HFFc6 (cell line): ENCODE data around the gene TMEM245. TPM values are rescaled to one million over a fixed set of nuclear protein-coding genes. Genes with fewer than 3 reads are reported as not detected.
"Not testable (repeated sequence)": the region's sequence is repeated elsewhere in the genome, so short reads cannot be mapped to it uniquely, and the experiment has no call there.

ENCODE experiments used
- DNase-seq: peaks from one replicate; pipeline ENCODE4 v3.0.0-alpha.2; 2018
- H3K27ac Mint-ChIP-seq: 2 replicates; pipeline ENCODE4 v1.8.0; 2020; ENCODE audit warnings: mild to moderate bottlenecking, mixed read lengths
- H3K27me3 Mint-ChIP-seq: 2 replicates; pipeline ENCODE4 v1.8.0; 2021; ENCODE audit warnings: mild to moderate bottlenecking, moderate library complexity, mixed read lengths; ENCODE audit not compliant: insufficient read depth
- H3K36me3 Mint-ChIP-seq: 2 replicates; pipeline ENCODE4 v1.8.0; 2021; ENCODE audit warnings: low read depth, mixed read lengths
- H3K4me1 Mint-ChIP-seq: 2 replicates; pipeline ENCODE4 v1.8.0; 2020; ENCODE audit warnings: low read depth, mixed read lengths
- H3K4me3 Mint-ChIP-seq: 2 replicates; pipeline ENCODE4 v1.8.0; 2020; ENCODE audit warnings: mild to moderate bottlenecking, moderate library complexity, mixed read lengths
- H3K9me3 Mint-ChIP-seq: 2 replicates; pipeline ENCODE4 v1.8.0; 2020; ENCODE audit warnings: mild to moderate bottlenecking, mixed read lengths
- total RNA-seq, 6 experiments: library from RNA; stranded (reverse); fragmentation: NEBNext Ultra II Directional; extraction: Animal tissue kit (Norgen Biotek cat#: 25700); gene quantifications; 2 replicates in 1 of 6; 3 replicates in 5 of 6; pipeline ENCODE4 v1.2.3, GENCODE V29; 2021
- TF ChIP-seq, protein P1 (sequence below): fragments of 200-600 bp; sonication (generic); IDR thresholded peaks from 2 replicates; pipeline ENCODE4 v1.5.0; 2021; ENCODE audit warnings: antibody characterized with exemption, mild to moderate bottlenecking

Gene TMEM245
- total RNA-seq, 6 experiments from 2014 or later: 52.1 to 61.8 (median 57.4) TPM

DNA sequence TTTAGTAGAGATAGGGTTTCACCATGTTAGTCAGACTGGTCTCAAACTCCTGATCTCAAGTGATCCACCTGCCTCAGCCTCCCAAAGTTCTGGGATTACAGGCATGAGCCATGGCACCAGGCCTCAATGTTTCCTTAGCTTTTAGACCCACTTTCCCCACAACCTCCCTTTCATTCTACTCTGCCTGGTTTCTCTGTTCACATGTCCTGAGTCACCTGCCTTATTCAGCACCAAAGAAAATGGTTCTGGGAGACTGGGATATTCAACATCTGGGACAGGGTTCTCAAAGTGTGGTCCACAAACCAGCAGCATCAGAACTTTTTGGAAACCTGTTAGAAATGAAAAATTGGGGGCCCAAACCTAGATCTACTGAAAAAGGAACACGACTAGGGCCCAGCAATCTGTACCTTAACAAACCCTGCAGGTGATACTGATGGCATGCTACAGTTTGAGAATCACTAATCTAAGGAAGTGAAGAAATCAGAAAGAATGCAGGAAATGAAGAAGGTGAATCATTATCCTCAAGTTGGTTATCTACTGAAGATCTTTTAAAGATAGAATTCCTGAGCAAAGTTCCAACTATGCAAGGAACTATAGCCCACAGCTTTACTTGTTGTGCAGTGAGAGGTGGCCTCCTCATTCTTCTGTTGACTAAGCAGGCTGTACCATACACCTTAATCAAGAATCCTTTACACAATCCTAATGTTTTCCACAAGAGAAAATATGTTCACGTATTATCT lies 54.6 kb downstream of the TMEM245 start:
- H3K27ac Mint-ChIP-seq: peak overlapping the region; percentile 82
- peaks cover 20% of the 10 kb centered on the region for H3K36me3 Mint-ChIP-seq
- peak; percentile 74 for DNase-seq
- peak overlapping the region; percentile 46 for H3K4me3 Mint-ChIP-seq
- H3K9me3 Mint-ChIP-seq: no peaks in the 10 kb centered on the region
- TF ChIP-seq, protein P1, sequence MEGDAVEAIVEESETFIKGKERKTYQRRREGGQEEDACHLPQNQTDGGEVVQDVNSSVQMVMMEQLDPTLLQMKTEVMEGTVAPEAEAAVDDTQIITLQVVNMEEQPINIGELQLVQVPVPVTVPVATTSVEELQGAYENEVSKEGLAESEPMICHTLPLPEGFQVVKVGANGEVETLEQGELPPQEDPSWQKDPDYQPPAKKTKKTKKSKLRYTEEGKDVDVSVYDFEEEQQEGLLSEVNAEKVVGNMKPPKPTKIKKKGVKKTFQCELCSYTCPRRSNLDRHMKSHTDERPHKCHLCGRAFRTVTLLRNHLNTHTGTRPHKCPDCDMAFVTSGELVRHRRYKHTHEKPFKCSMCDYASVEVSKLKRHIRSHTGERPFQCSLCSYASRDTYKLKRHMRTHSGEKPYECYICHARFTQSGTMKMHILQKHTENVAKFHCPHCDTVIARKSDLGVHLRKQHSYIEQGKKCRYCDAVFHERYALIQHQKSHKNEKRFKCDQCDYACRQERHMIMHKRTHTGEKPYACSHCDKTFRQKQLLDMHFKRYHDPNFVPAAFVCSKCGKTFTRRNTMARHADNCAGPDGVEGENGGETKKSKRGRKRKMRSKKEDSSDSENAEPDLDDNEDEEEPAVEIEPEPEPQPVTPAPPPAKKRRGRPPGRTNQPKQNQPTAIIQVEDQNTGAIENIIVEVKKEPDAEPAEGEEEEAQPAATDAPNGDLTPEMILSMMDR: no peak
- no peaks in the 10 kb centered on the region for H3K27me3 Mint-ChIP-seq
- peaks cover 45% of the 10 kb centered on the region for H3K4me1 Mint-ChIP-seq

DNA sequence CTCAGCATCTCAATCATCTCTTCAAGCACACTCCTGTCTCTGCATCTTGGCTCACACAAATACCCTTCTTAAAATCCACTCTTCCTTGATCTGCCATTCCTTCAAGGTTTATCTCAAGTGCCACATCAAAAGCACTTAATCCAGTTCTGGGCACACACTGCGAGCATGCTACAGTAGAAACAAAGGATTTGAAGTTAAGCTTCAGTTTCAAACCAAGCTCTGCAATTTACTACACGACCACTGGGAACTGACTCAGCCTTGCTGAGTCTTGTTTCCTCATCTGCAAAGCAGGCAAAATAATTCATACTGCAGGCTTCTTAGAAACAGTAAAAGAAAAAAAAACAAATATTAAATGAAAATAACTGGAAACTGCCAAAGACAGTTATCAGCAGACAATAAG lies 56.0 kb downstream of the TMEM245 start:
- Mint-ChIP-seq H3K4me3 (peak overlapping the region; percentile 35), H3K36me3 (peaks cover 30% of the 10 kb centered on the region), H3K27ac (peak overlapping the region; percentile 83), H3K27me3 (no peaks in the 10 kb centered on the region), H3K4me1 (peaks cover 45% of the 10 kb centered on the region), H3K9me3 (no peaks in the 10 kb centered on the region)
- TF ChIP-seq, protein P1: peak; percentile 42
- DNase-seq: peak; percentile 18

DNA sequence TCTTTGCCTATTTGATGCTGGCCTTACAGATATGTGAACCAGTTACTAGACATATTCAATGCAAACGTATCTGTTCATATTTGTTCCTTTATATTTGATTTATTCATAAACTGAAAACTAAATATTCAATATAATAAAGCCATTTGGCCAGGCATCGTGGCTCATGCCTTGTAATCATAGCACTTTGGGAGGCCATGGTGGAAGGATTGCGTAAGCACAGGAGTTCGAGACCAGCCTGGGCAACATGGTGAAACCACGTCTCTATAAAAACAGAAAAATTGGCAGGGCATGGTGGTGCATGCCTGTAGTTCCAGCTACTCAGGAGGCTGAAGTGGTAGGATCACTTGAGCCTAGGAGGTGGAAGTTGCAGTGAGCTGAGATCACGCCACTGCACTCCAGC lies 57.2 kb downstream of the TMEM245 start:
- DNase-seq: no peak
- Mint-ChIP-seq H3K27ac (no peak overlapping the region), H3K27me3 (no peaks in the 10 kb centered on the region), H3K36me3 (peaks cover 26% of the 10 kb centered on the region), H3K4me1 (peaks cover 40% of the 10 kb centered on the region), H3K4me3 (no peak overlapping the region), H3K9me3 (no peaks in the 10 kb centered on the region)
- TF ChIP-seq, protein P1: no peak

DNA sequence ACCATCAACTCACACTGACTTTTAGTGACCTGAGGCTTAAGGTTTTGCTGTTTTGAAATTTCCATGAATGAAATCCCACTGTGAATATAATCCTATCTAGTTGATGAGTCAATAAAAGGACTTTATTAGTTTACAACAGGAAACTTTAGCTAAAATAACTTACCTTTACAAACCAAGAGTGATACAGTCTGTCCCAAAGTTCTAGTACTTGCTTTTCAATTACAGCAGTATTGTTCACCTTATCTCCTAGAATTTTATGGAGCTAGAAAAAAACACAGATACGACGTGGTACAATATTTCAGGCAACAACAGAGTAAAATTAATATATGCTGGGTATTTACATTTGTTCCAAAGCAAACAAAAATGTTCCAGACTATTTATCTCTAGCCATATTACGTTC lies 59.6 kb downstream of the TMEM245 start:
- no peak overlapping the region for H3K4me3 Mint-ChIP-seq

DNA sequence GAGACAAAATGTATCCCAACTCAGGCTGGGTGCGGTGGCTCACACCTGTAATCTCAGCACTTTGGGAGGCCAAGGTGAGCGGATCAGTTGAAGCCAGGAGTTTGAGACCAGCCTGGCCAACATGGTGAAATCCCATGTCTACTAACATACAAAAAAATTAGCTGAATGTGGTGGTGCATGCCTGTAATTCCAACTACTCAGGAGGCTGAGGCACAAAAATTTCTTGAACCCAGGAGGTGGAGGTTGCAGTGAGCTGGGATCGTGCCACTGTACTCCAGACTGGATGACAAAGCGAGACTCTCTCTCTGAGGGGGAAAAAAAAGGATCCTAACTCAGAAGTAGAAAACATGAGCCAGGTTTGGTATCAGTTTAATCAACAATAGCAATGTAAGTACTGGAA lies 66.6 kb downstream of the TMEM245 start:
- DNase-seq, H3K9me3 Mint-ChIP-seq, H3K27me3 Mint-ChIP-seq, H3K4me3 Mint-ChIP-seq: not testable (repeated sequence)
- Mint-ChIP-seq H3K27ac (peak overlapping the region; percentile 72), H3K36me3 (peaks cover 59% of the 10 kb centered on the region), H3K4me1 (peaks cover 45% of the 10 kb centered on the region)

More for the DNA sequence above, 59.6 kb downstream of the TMEM245 start:
- Mint-ChIP-seq H3K36me3 (peaks cover 38% of the 10 kb centered on the region), H3K9me3 (no peaks in the 10 kb centered on the region), H3K27me3 (no peaks in the 10 kb centered on the region; the same call in 1 of the 2 replicates), H3K27ac (no peak overlapping the region), H3K4me1 (peaks cover 30% of the 10 kb centered on the region)
- no peak for DNase-seq
- TF ChIP-seq, protein P1: no peak

DNA sequence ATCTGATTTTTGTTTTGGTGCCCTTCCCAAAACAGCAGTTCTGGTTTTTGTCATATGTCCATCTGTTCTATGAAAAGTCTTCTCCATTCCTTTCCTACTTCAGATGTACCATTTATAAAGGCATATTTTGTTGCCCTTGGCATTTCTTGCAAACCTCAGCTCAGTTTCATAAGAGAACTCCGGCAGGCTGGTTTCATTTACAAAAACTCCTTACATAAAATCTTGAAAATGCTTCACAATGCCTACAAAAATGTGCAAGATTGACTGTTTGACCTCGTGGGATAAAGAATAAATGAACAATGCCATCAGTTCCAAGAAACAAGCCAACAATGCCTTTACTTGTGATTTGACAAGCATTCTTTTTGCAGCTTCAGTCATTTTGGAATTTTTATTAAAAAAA lies 67.3 kb downstream of the TMEM245 start:
- peaks cover 62% of the 10 kb centered on the region for H3K36me3 Mint-ChIP-seq
- TF ChIP-seq, protein P1: no peak
- peak overlapping the region; percentile 72; the same call in 1 of the 2 replicates for H3K27ac Mint-ChIP-seq
- no peaks in the 10 kb centered on the region; the same call in 1 of the 2 replicates for H3K27me3 Mint-ChIP-seq
- peak; percentile 55 for DNase-seq
- peak overlapping the region; percentile 14; the same call in 1 of the 2 replicates for H3K4me3 Mint-ChIP-seq
- peaks cover 47% of the 10 kb centered on the region for H3K4me1 Mint-ChIP-seq
- H3K9me3 Mint-ChIP-seq: no peaks in the 10 kb centered on the region
